Adrenal gland (tissue), 12 donors: ENCODE results near the gene SOCS7. TPM values are rescaled to one million over a fixed set of nuclear protein-coding genes. Genes with fewer than 3 reads are reported as not detected.

ENCODE experiments used
- DNase-seq, 7 donors: peaks; one replicate each; pipeline ENCODE4 v3.0.0-alpha.2; 2019 to 2020
- H3K27ac ChIP-seq, 5 donors: fragments of 200-600 bp; sonication (generic) in 4 of 5; 1 replicate in 3 of 5; 2 replicates in 2 of 5; pipeline versions ENCODE4 v1.5.1 to v1.8.0; 2016 to 2020; ENCODE audit warnings: mild to moderate bottlenecking in 1 of 5
- H3K27me3 ChIP-seq: fragments of 200-600 bp; 2 replicates; pipeline ENCODE4 v1.8.0; 2021
- H3K36me3 ChIP-seq, 2 donors: fragments of 200-600 bp; replicated peaks in 1 of 2; 1 replicate in 1 of 2; 2 replicates in 1 of 2; pipeline versions ENCODE4 v1.5.1 to v1.8.0; 2018 to 2022
- H3K4me1 ChIP-seq, 2 donors: fragments of 200-600 bp; replicated peaks in 1 of 2; 1 replicate in 1 of 2; 2 replicates in 1 of 2; pipeline versions ENCODE4 v1.5.1 to v1.8.0; 2018 to 2021
- H3K4me3 ChIP-seq, 4 donors: fragments of 200-600 bp; sonication (generic) in 3 of 4; one replicate each; pipeline ENCODE4 v1.5.1; 2016 to 2018
- H3K9me3 ChIP-seq, 3 donors: fragments of 200-600 bp; sonication (generic) in 1 of 3; replicated peaks in 1 of 3; 1 replicate in 2 of 3; 2 replicates in 1 of 3; pipeline versions ENCODE4 v1.5.1 to v1.8.0; 2016 to 2021
- CTCF ChIP-seq, 6 experiments: fragments of 450-650 bp in 4 of 6; fragments of 200-600 bp in 2 of 6; sonication (generic) in 1 of 6; IDR thresholded peaks; 1 replicate in 5 of 6; 2 replicates in 1 of 6; pipeline versions ENCODE4 v1.5.1 to v1.8.0; 2016 to 2021; ENCODE audit warnings: antibody characterized with exemption in 6 of 6, mild to moderate bottlenecking in 2 of 6, moderate library complexity in 1 of 6
- POLR2A ChIP-seq, 2 donors: fragments of 450-650 bp; IDR thresholded peaks; one replicate each; pipeline ENCODE4 v1.6.1; 2017; ENCODE audit warnings: antibody characterized with exemption in 2 of 2, mild to moderate bottlenecking in 2 of 2, moderate library complexity in 1 of 2
- WGBS, 4 donors: extraction: QIAGEN DNeasy Blood & Tissue Kit in 2 of 4; methylation state at CpG; one replicate each; pipeline versions ENCODE4 v1.1.5 to v1.1.7; 2013 to 2017; 5-methylcytosine and 5-hydroxymethylcytosine counted together
- intact Hi-C, 2 donors: fragments of 100-400 bp; cut with DNase I; formaldehyde crosslinking; loops; one replicate each; pipeline versions ENCODE4 v1.14.1 to v1.15.0; 2022 to 2023
- polyA plus RNA-seq, 3 donors: library from polyadenylated mRNA; stranded (reverse); fragments of 200-250 nt in 2 of 3; fragments of 350-450 nt in 1 of 3; fragmentation: Illumina TruSeq in 1 of 3; extraction: RNeasy Lipid Tissue Mini Kit (QIAGEN cat#74804) in 1 of 3; gene quantifications; one replicate each; pipeline ENCODE4 v1.2.3, GENCODE V29; 2013 to 2014
- total RNA-seq, 9 donors: library from RNA; depleted of rRNA in 4 of 9; stranded (reverse); fragments of >200 nt in 4 of 9; fragments of 120-200 nt in 1 of 9; fragmentation: NEBNext Ultra II Directional in 1 of 9; extraction: Animal tissue kit (Norgen Biotek cat#: 25700) in 1 of 9; gene quantifications; one replicate each; pipeline versions ENCODE4 v1.1.0 to v1.2.4, GENCODE V29; 2013 to 2023
- donor health status: healthy with polysubstance abuse.
- donor health status: Bipolar disorder and iron deficiency.
- donor health status: DM: yes; HTN: yes; CAD: no.
- donor health status: DM: no; HTN: no; CAD: no.
- donor health status: DM: no; HTN: no; CAD: no.
- donor health status: DM: yes; HTN: yes; CAD: no.

Gene SOCS7
- total and polyA plus RNA-seq, 12 donors, result 2.7 to 51.3 (median 18.5) TPM

- 64 to 75% (median 72%) methylated on average over 6 to 7 of the region's 7 CpGs for WGBS, 4 donors
- no peaks in the 10 kb centered on the region for H3K4me1 ChIP-seq
- no peaks in the 10 kb centered on the region for H3K27me3 ChIP-seq
- no peak overlapping the region for H3K4me3 ChIP-seq
- DNase-seq, result no peak
- no peaks in the 10 kb centered on the region for H3K9me3 ChIP-seq
- TF ChIP-seq POLR2A (IDR thresholded peaks at IDR 0.05), result no peak
- no peak for TF ChIP-seq CTCF (IDR thresholded peaks at IDR 0.05)
- H3K27ac ChIP-seq, result no peak overlapping the region
- H3K36me3 ChIP-seq, result no peaks in the 10 kb centered on the region
- intact Hi-C loops, result loop anchor here in 1 of 2 donors (10.0 kb wide), 1 partner anchor 139 kb away; no protein-coding TSS in a partner anchor
Measured at GRCh38 chr17:38345743-38346142, 5.9 kb upstream of the SOCS7 start.

- 13 to 14% (median 14%) methylated on average over 8 of the region's 8 CpGs for WGBS, 4 donors
- H3K9me3 ChIP-seq, result no peaks in the 10 kb centered on the region
- peak overlapping the region in 1 of 5 donors; percentile 17 for H3K27ac ChIP-seq
- no peak overlapping the region for H3K4me3 ChIP-seq
- H3K27me3 ChIP-seq, result no peaks in the 10 kb centered on the region
- no peaks in the 10 kb centered on the region for H3K36me3 ChIP-seq
- H3K4me1 ChIP-seq, result peaks cover 7 to 20% of the 10 kb centered on the region in 2 donors
- peak; percentile 84 to 96 (median 88) for DNase-seq
- TF ChIP-seq CTCF (IDR thresholded peaks at IDR 0.05), result peak; percentile 77 to 95 (median 91)
- TF ChIP-seq POLR2A (IDR thresholded peaks at IDR 0.05), result no peak
- intact Hi-C loops, result loop anchor here in 1 of 2 donors (2.0 to 10.0 kb wide), 2 partner anchors 66 to 136 kb away; no protein-coding TSS in a partner anchor
Measured at GRCh38 chr17:38349097-38349730, 2.4 kb upstream of the SOCS7 start.

- no peak for TF ChIP-seq CTCF (IDR thresholded peaks at IDR 0.05)
- no peak for TF ChIP-seq POLR2A (IDR thresholded peaks at IDR 0.05)
- DNase-seq, result no peak
- intact Hi-C loops, result loop anchor here in 1 of 2 donors (5.0 kb wide), 1 partner anchor 67 kb away; no protein-coding TSS in a partner anchor
- no peak overlapping the region for H3K4me3 ChIP-seq
- peaks cover 7 to 28% of the 10 kb centered on the region in 2 donors for H3K4me1 ChIP-seq
- H3K27ac ChIP-seq, result peak overlapping the region in 1 of 5 donors; percentile 17
- no peaks in the 10 kb centered on the region for H3K36me3 ChIP-seq
- H3K27me3 ChIP-seq, result no peaks in the 10 kb centered on the region
- no peaks in the 10 kb centered on the region for H3K9me3 ChIP-seq
- 91 to 99% (median 94%) methylated on average over 2 of the region's 2 CpGs for WGBS, 4 donors
Measured at GRCh38 chr17:38350035-38350434, 1.6 kb upstream of the SOCS7 start.

GRCh38 chr17:38352245-38353085 is 821 bp downstream of the SOCS7 start:
- no peaks in the 10 kb centered on the region for H3K36me3 ChIP-seq
- 0 to 2% (median 0%) methylated on average over 9 to 71 of the region's 72 CpGs for WGBS, 4 donors
- H3K27me3 ChIP-seq, result no peaks in the 10 kb centered on the region
- intact Hi-C loops, result loop anchor here in 1 of 2 donors (5.0 kb wide), 1 partner anchor 65 kb away; no protein-coding TSS in a partner anchor
- H3K4me3 ChIP-seq, result peak overlapping the region; percentile 21 to 92 (median 57)
- TF ChIP-seq POLR2A (IDR thresholded peaks at IDR 0.05) (no peak), CTCF (IDR thresholded peaks at IDR 0.05) (no peak)
- peak overlapping the region in 4 of 5 donors; percentile 61 to 92 (median 90) for H3K27ac ChIP-seq
- no peaks in the 10 kb centered on the region for H3K9me3 ChIP-seq
- H3K4me1 ChIP-seq, result peaks cover 7 to 50% of the 10 kb centered on the region in 2 donors
- peak; percentile 33 to 61 (median 44) for DNase-seq
